ENCODE results near the gene RACK1. TPM values are rescaled to one million over a fixed set of nuclear protein-coding genes. Genes with fewer than 3 reads are reported as not detected.
A peak's percentile ranks its signal among the peaks of the same experiment; 100 is the strongest.
"Not testable (repeated sequence)": the region's sequence is repeated elsewhere in the genome, so short reads cannot be mapped to it uniquely, and the experiment has no call there.

Gene RACK1
- total RNA-seq, 4 donors from 2014 or later: 1,252 to 1,898 (median 1,625) TPM

- TF ChIP-seq CTCF (IDR thresholded peaks at IDR 0.05) (no peak), EP300 (IDR thresholded peaks at IDR 0.05) (no peak), POLR2A (IDR thresholded peaks at IDR 0.05; ENCODE audit: low read depth) (no peak), POLR2AphosphoS5 (IDR thresholded peaks at IDR 0.05) (no peak)
- intact Hi-C loops (cut with DNase I): no loop called here
- Histone ChIP-seq H3K27ac (replicated peaks in 1 of 4) (peak overlapping the region in 3 of 4 donors; percentile 73 to 81 (median 77)), H3K4me1 (peaks cover 21 to 30% (median 27%) of the 10 kb centered on the region in 4 donors), H3K9me3 (no peaks in the 10 kb centered on the region), H3K27me3 (no peaks in the 10 kb centered on the region), H3K4me3 (peak overlapping the region; percentile 46 to 57 (median 56)), H3K36me3 (no peaks in the 10 kb centered on the region)
- no peak for DNase-seq (ENCODE audit: extremely low spot score)
- 32% methylated on average over 44 of the region's 44 CpGs for WGBS
Observed at GRCh38 chr5:181215997-181216989, 27.4 kb downstream of the RACK1 start.

- H3K4me3 ChIP-seq; H3K27ac ChIP-seq (replicated peaks in 1 of 4); H3K9me3 ChIP-seq; H3K36me3 ChIP-seq; DNase-seq (ENCODE audit: extremely low spot score); H3K27me3 ChIP-seq; intact Hi-C loops (cut with DNase I): not testable (repeated sequence)
- peaks cover 21 to 30% (median 27%) of the 10 kb centered on the region in 4 donors for H3K4me1 ChIP-seq
- WGBS: 95% methylated on average over 10 of the region's 10 CpGs
Observed at GRCh38 chr5:181214249-181214648, 29.5 kb downstream of the RACK1 start.

- intact Hi-C loops (cut with DNase I): no loop called here
- 69% methylated on average over 2 of the region's 2 CpGs for WGBS
- Histone ChIP-seq H3K36me3 (no peaks in the 10 kb centered on the region), H3K27me3 (no peaks in the 10 kb centered on the region), H3K27ac (replicated peaks in 1 of 4) (no peak overlapping the region), H3K4me3 (no peak overlapping the region), H3K9me3 (no peaks in the 10 kb centered on the region), H3K4me1 (peaks cover 15 to 27% (median 20%) of the 10 kb centered on the region in 4 donors)
- TF ChIP-seq EP300 (IDR thresholded peaks at IDR 0.05): no peak
- no peak for TF ChIP-seq POLR2A (IDR thresholded peaks at IDR 0.05; ENCODE audit: low read depth)
- TF ChIP-seq POLR2AphosphoS5 (IDR thresholded peaks at IDR 0.05): no peak
- no peak for TF ChIP-seq CTCF (IDR thresholded peaks at IDR 0.05)
- no peak for DNase-seq (ENCODE audit: extremely low spot score)
Observed at GRCh38 chr5:181212934-181213333, 30.8 kb downstream of the RACK1 start.

GRCh38 chr5:181212080-181212479, 31.6 kb downstream of the RACK1 start:
- TF ChIP-seq CTCF (IDR thresholded peaks at IDR 0.05) (no peak), EP300 (IDR thresholded peaks at IDR 0.05) (no peak)
- WGBS: 93% methylated on average over 6 of the region's 6 CpGs
- Histone ChIP-seq H3K36me3 (no peaks in the 10 kb centered on the region), H3K4me1 (peaks cover 11 to 24% (median 15%) of the 10 kb centered on the region in 4 donors), H3K9me3 (no peaks in the 10 kb centered on the region), H3K27ac (replicated peaks in 1 of 4) (no peak overlapping the region), H3K27me3 (no peaks in the 10 kb centered on the region), H3K4me3 (no peak overlapping the region)
- no peak for DNase-seq (ENCODE audit: extremely low spot score)
- intact Hi-C loops (cut with DNase I): no loop called here

GRCh38 chr5:181211208-181211607, 32.5 kb downstream of the RACK1 start:
- Histone ChIP-seq H3K4me1 (peaks cover 12 to 24% (median 14%) of the 10 kb centered on the region in 4 donors), H3K36me3 (no peaks in the 10 kb centered on the region), H3K4me3 (no peak overlapping the region), H3K27me3 (no peaks in the 10 kb centered on the region), H3K27ac (replicated peaks in 1 of 4) (no peak overlapping the region), H3K9me3 (no peaks in the 10 kb centered on the region)
- TF ChIP-seq CTCF (IDR thresholded peaks at IDR 0.05) (no peak), EP300 (IDR thresholded peaks at IDR 0.05) (no peak), POLR2A (IDR thresholded peaks at IDR 0.05; ENCODE audit: low read depth) (no peak), POLR2AphosphoS5 (IDR thresholded peaks at IDR 0.05) (no peak)
- WGBS: 69% methylated on average over 7 of the region's 7 CpGs
- intact Hi-C loops (cut with DNase I): no loop called here
- DNase-seq (ENCODE audit: extremely low spot score): no peak

- 83% methylated on average over 17 of the region's 17 CpGs for WGBS
- H3K27me3 ChIP-seq; H3K9me3 ChIP-seq; H3K36me3 ChIP-seq; DNase-seq (ENCODE audit: extremely low spot score); intact Hi-C loops (cut with DNase I); H3K4me3 ChIP-seq; H3K27ac ChIP-seq (replicated peaks in 1 of 4): not testable (repeated sequence)
- H3K4me1 ChIP-seq: peaks cover 14 to 25% (median 17%) of the 10 kb centered on the region in 4 donors
Observed at GRCh38 chr5:181210698-181211097, 33.0 kb downstream of the RACK1 start.

GRCh38 chr5:181210148-181210547, 33.6 kb downstream of the RACK1 start:
- H3K27me3 ChIP-seq; H3K4me3 ChIP-seq; H3K27ac ChIP-seq (replicated peaks in 1 of 4); H3K9me3 ChIP-seq; H3K36me3 ChIP-seq; intact Hi-C loops (cut with DNase I); DNase-seq (ENCODE audit: extremely low spot score): not testable (repeated sequence)
- WGBS: 75% methylated on average over 11 of the region's 11 CpGs
- H3K4me1 ChIP-seq: peaks cover 19 to 30% (median 22%) of the 10 kb centered on the region in 4 donors

GRCh38 chr5:181209006-181209405, 34.7 kb downstream of the RACK1 start:
- intact Hi-C loops (cut with DNase I); H3K4me3 ChIP-seq; H3K9me3 ChIP-seq; H3K27me3 ChIP-seq; DNase-seq (ENCODE audit: extremely low spot score); H3K27ac ChIP-seq (replicated peaks in 1 of 4); H3K36me3 ChIP-seq: not testable (repeated sequence)
- H3K4me1 ChIP-seq: peaks cover 19 to 42% (median 33%) of the 10 kb centered on the region in 4 donors
- WGBS: 82% methylated on average over 24 of the region's 24 CpGs

All from esophagus muscularis mucosa (tissue), 4 donors.